Omental fat pad (tissue), 4 donors: Measurements from ENCODE around the gene MAN1C1. TPM values are rescaled to one million over a fixed set of nuclear protein-coding genes. Genes with fewer than 3 reads are reported as not detected.

Source experiments
- ATAC-seq: fragments of 150-250 bp; one replicate; pipeline ENCODE4 v1.9.1; 2016; ENCODE audit warnings: mild to moderate bottlenecking, moderate library complexity; ENCODE audit not compliant: low FRiP score
- DNase-seq: peaks from one replicate; pipeline ENCODE4 v3.0.0-alpha.2; 2019; ENCODE audit warnings: low spot score
- CTCF ChIP-seq, 3 donors: fragments of 450-650 bp; IDR thresholded peaks; one replicate each; pipeline ENCODE4 v1.5.1; 2016 to 2017; ENCODE audit warnings: antibody characterized with exemption in 3 of 3, mild to moderate bottlenecking in 3 of 3, moderate library complexity in 2 of 3
- total RNA-seq, 4 donors: library from RNA; depleted of rRNA; stranded (reverse); fragments of >200 nt; gene quantifications; one replicate each; pipeline ENCODE4 v1.1.0, GENCODE V29; 2016

The MAN1C1 gene
- total RNA-seq, 4 donors from 2014 or later, result 21.0 to 47.4 (median 24.4) TPM

- TF ChIP-seq CTCF (IDR thresholded peaks at IDR 0.05), result no peak
- peak; percentile 22 for ATAC-seq
These were observed 203.9 kb downstream of the MAN1C1 start for GRCh38 chr1:25820247-25821111.

GRCh38 chr1:25821112-25821476 is 204.5 kb downstream of the MAN1C1 start:
- TF ChIP-seq CTCF (IDR thresholded peaks at IDR 0.05), result no peak
- ATAC-seq (no peak), DNase-seq (no peak)

More at GRCh38 chr1:25820247-25821111, 203.9 kb downstream of the MAN1C1 start:
- no peak for DNase-seq

- no peak for TF ChIP-seq CTCF (IDR thresholded peaks at IDR 0.05)
- ATAC-seq (no peak), DNase-seq (no peak)
These were observed 205.1 kb downstream of the MAN1C1 start for GRCh38 chr1:25821630-25822091.

GRCh38 chr1:25825605-25826004 is 209.0 kb downstream of the MAN1C1 start:
- ATAC-seq (no peak), DNase-seq (no peak)
- no peak for TF ChIP-seq CTCF (IDR thresholded peaks at IDR 0.05)

- ATAC-seq, result no peak
- TF ChIP-seq CTCF (IDR thresholded peaks at IDR 0.05), result no peak
- DNase-seq, result no peak
These were observed 210.0 kb downstream of the MAN1C1 start for GRCh38 chr1:25826571-25826970.

GRCh38 chr1:25828491-25828890 is 211.9 kb downstream of the MAN1C1 start:
- ATAC-seq (no peak), DNase-seq (no peak)
- no peak for TF ChIP-seq CTCF (IDR thresholded peaks at IDR 0.05)

- no peak for TF ChIP-seq CTCF (IDR thresholded peaks at IDR 0.05)
- ATAC-seq (no peak), DNase-seq (no peak)
These were observed 212.5 kb downstream of the MAN1C1 start for GRCh38 chr1:25829046-25829445.
